ENCODE results near the gene LPA.
"Not testable (repeated sequence)": the region's sequence is repeated elsewhere in the genome, so short reads cannot be mapped to it uniquely, and the experiment has no call there.

The LPA gene

DNA sequence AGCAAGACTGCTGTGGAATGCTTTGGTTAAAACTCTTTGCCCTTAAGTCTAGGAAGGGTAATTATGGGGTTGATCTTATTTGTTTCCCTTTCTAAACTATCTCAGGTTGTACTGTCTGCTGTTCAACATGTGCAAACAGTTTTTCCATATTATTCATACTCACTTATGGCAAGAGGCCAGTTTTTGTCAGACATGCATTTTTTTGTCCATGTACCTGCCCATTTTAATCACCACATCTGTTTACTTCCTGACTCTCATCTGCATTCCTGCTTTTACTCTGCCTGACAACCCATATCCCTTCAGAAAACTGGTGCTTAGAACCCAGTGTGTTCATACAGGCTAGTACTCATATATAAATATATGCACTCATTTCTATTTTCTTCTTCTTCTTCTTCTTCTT is 80.3 kb downstream of the LPA start:
- Histone ChIP-seq H3K27me3 (no peaks in the 10 kb centered on the region), H4K20me1 (no peaks in the 10 kb centered on the region), H3K4me2 (no peak overlapping the region), H3K4me1 (peaks cover 0 to 8% (median 0%) of the 10 kb centered on the region in 10 experiments; a peak in 4 of 20 replicates), H3K4me3 (no peak overlapping the region), H3K9ac (no peak overlapping the region), H3K9me3 (replicated peaks in 1 of 11) (peaks cover 0 to 25% (median 6%) of the 10 kb centered on the region in 11 experiments; a peak in 12 of 22 replicates), H3K27ac (no peak overlapping the region), H3K36me3 (no peaks in the 10 kb centered on the region)
- TF ChIP-seq Cebpa-rat (IDR thresholded peaks at IDR 0.05): no peak

DNA sequence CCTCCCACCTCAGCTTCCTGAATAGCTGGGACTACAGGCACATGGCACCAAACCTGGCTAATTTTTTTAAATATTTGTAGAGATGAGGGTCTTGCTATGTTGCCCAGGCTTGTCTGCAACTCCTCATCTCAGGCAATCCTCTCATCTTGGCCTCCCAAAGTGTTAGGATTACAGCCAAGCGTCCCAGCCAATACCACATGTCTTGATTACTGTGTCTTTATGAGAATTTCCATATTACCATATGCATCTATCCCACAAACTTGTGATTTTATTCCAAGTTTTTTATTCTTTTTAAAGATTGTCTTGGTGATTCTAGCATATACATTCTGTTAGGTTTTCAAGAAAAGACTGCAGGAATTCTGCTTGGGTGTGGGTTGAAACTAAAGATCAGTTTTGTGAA is 82.7 kb downstream of the LPA start:
- peaks cover 0 to 8% (median 0%) of the 10 kb centered on the region in 10 experiments; a peak in 4 of 20 replicates for H3K4me1 ChIP-seq
- TF ChIP-seq Cebpa-rat (IDR thresholded peaks at IDR 0.05): no peak
- peaks cover 0 to 25% (median 6%) of the 10 kb centered on the region in 11 experiments; a peak in 12 of 22 replicates for H3K9me3 ChIP-seq (replicated peaks in 1 of 11)
- no peaks in the 10 kb centered on the region for H4K20me1 ChIP-seq
- no peaks in the 10 kb centered on the region for H3K27me3 ChIP-seq
- H3K36me3 ChIP-seq: no peaks in the 10 kb centered on the region
- H3K4me2 ChIP-seq: no peak overlapping the region
- no peak overlapping the region for H3K9ac ChIP-seq
- H3K27ac ChIP-seq: no peak overlapping the region
- no peak overlapping the region for H3K4me3 ChIP-seq

DNA sequence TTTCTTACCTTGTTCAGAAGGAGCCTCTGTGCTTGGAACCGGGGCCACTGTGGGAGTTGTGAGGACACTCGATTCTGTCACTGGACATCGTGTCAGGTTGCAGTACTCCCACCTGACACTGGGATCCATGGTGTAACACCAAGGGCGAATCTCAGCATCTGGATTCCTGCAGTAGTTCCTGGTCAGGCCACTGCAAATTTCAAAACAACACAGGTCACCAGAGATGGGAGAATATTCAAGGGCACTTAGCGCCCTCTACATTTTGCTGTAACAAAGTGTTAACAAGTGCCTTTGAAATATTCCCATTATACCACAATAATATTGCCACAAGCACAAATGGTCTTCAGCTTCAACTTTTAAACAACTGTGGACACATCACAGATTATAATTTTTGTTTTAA is 85.6 kb downstream of the LPA start:
- H4K20me1 ChIP-seq, H3K27ac ChIP-seq, H3K9ac ChIP-seq, H3K4me2 ChIP-seq, H3K4me3 ChIP-seq, H3K4me1 ChIP-seq, H3K36me3 ChIP-seq, H3K27me3 ChIP-seq: not testable (repeated sequence)
- peaks cover 0 to 27% (median 15%) of the 10 kb centered on the region in 11 experiments; a peak in 14 of 22 replicates for H3K9me3 ChIP-seq (replicated peaks in 1 of 11)

DNA sequence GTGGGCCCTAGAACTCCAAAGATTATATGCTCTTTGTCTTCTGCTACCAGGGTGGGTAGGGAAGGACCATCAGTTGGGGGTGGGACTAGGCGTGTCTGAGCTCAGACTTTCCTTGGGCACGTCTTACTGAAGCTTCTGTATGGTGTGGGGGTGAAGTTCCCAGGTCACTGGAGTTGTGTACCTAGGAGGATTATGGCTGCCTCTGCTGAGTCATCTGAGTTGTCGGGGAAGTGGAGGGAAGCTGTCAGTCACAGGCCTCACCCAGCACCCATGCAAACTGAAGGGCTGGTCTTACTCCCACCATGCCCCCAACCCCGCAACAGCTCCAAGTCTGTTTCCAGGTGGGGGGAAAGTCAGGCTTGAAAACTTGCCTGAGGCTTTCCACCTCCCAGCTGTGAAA is 90.1 kb downstream of the LPA start:
- Histone ChIP-seq H3K36me3 (no peaks in the 10 kb centered on the region), H3K4me1 (no peaks in the 10 kb centered on the region), H3K4me2 (no peak overlapping the region), H3K4me3 (no peak overlapping the region), H3K9ac (no peak overlapping the region), H4K20me1 (no peaks in the 10 kb centered on the region), H3K27ac (no peak overlapping the region), H3K27me3 (no peaks in the 10 kb centered on the region), H3K9me3 (replicated peaks in 1 of 11) (peaks cover 0 to 17% (median 10%) of the 10 kb centered on the region in 11 experiments; a peak in 6 of 22 replicates)
- TF ChIP-seq Cebpa-rat (IDR thresholded peaks at IDR 0.05): no peak

DNA sequence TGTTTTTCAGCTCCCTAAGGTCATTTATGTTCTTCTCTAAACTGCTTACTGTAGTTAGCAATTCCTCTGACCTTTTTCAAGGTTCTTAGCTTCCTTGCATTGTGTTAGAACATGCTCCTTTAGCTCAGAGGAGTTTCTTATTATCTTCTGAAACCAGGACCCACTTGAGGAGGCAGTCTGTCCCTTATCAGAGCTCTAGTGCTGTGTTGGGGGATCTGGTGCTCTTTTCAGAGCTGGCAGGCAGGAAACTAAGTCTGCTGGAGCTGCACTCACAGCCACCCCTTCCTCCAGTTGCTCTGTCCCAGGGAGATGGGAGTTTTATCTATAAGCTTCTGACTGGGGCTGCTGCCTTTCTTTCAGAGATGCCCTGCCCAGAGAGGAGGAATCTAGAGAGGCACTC is 92.9 kb downstream of the LPA start:
- peaks cover 0 to 17% (median 10%) of the 10 kb centered on the region in 11 experiments; a peak in 6 of 22 replicates for H3K9me3 ChIP-seq (replicated peaks in 1 of 11)
- H3K9ac ChIP-seq, H3K4me2 ChIP-seq, H4K20me1 ChIP-seq, H3K4me1 ChIP-seq, H3K27me3 ChIP-seq, H3K36me3 ChIP-seq, H3K4me3 ChIP-seq, H3K27ac ChIP-seq: not testable (repeated sequence)

DNA sequence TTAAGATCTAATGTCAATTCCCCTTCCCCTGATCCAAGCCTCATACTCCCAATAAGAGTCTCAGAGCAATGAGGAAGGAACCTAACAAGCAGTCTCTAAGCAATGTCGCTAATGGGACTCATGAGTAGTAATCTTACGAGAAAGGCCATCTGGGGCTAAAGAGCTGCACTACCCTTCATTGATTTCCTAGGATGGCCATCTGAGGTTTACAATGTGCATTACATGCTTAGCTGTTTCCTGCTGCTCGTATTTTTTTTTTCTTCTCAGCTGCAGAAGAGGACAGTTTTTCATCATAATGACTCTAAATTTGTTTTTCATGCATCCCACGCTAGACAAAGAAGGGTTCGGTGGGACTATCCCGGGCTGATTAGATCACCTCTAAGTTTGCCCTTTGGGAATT is 119.3 kb downstream of the LPA start:
- no peaks in the 10 kb centered on the region for H3K4me1 ChIP-seq
- no peak overlapping the region for H3K4me2 ChIP-seq
- no peak overlapping the region for H3K4me3 ChIP-seq
- H4K20me1 ChIP-seq: no peaks in the 10 kb centered on the region
- no peak overlapping the region for H3K27ac ChIP-seq
- H3K9ac ChIP-seq: no peak overlapping the region
- H3K36me3 ChIP-seq: no peaks in the 10 kb centered on the region
- no peaks in the 10 kb centered on the region for H3K27me3 ChIP-seq
- no peaks in the 10 kb centered on the region; a peak in 1 of 22 replicates for H3K9me3 ChIP-seq (replicated peaks in 1 of 11)
- no peak for TF ChIP-seq Cebpa-rat (IDR thresholded peaks at IDR 0.05)

DNA sequence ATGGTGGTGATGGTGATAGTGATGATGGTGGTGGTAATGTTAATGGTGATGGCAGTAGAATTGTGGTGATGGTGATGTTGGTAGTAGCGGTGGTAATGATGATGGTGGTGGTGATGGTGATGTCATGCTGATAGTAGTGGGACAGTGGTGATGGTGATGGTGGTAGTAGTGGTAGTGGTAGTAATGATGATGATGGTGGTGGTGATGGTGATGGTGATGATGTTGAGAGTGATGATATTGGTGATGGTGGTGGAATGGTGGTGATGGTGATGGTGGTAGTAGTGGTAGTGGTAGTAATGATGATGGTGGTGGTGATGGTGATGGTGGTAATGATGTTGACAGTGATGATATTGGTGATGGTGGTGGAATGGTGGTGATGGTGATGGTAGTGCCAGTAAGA is 128.8 kb downstream of the LPA start:
- H3K27ac ChIP-seq: no peak overlapping the region
- no peak overlapping the region for H3K4me2 ChIP-seq
- H3K9me3 ChIP-seq (replicated peaks in 1 of 11): peaks cover 0 to 2% (median under 1%) of the 10 kb centered on the region in 11 experiments; a peak in 3 of 22 replicates
- no peaks in the 10 kb centered on the region for H4K20me1 ChIP-seq
- no peaks in the 10 kb centered on the region for H3K36me3 ChIP-seq
- H3K9ac ChIP-seq: no peak overlapping the region
- no peak for TF ChIP-seq Cebpa-rat (IDR thresholded peaks at IDR 0.05)
- no peak overlapping the region for H3K4me3 ChIP-seq
- no peaks in the 10 kb centered on the region for H3K4me1 ChIP-seq
- no peaks in the 10 kb centered on the region for H3K27me3 ChIP-seq

DNA sequence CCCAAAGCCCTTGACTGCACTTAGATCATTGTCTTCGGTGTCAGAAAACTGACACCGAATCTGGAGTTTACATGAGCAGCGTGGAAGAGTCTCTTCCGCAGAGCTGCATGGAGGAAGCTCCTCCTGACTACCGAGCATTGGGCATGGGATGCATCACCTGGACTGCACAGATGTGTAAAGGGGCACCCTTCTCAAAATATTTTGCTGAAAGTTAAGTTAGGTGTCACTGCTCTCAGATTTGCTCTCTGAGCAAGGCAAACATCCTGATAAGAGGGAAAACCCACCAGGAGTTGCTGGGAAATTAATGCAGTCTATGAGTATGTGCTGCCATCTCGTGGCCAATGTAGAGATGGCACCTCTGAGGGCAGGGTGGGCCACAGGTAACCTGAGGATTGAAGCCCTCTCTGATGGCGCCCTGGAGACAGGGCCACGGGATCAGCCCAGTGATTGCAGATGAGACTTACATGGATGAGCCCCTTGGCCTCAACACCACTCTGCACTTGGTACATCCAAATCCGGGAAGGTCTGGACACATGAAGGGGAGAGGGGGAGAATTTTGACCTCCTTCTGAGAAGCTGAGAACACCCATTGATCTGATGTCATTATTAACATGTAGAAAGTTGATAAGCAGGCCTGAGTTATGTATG is 129.9 kb downstream of the LPA start:
- Histone ChIP-seq H3K36me3 (no peaks in the 10 kb centered on the region), H3K4me1 (no peaks in the 10 kb centered on the region), H3K27me3 (no peaks in the 10 kb centered on the region), H3K27ac (no peak overlapping the region), H3K9ac (no peak overlapping the region), H4K20me1 (no peaks in the 10 kb centered on the region), H3K9me3 (replicated peaks in 1 of 11) (peaks cover 7 to 13% (median 11%) of the 10 kb centered on the region in 11 experiments; a peak in 20 of 22 replicates), H3K4me2 (no peak overlapping the region), H3K4me3 (no peak overlapping the region)
- no peak for TF ChIP-seq Cebpa-rat (IDR thresholded peaks at IDR 0.05)

DNA sequence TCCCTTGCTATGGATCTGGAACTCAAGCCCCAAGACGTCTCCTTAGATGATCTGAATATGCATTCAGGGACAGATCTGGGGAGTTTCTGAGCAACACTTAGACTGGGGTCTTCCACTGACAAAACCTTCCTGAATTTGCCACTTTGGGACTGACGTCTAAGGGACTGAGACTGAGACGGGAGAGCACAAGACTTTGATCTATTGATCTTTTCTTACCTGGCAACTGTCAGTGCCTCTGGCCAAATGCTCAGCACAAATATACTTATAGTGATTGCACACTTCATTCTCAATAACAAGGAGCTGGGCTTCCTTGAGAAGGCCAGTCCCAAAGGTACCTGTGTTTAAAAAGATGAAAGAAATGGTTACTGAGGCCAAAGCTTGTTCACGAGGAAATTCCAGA is 131.8 kb downstream of the LPA start:
- H3K9ac ChIP-seq: no peak overlapping the region
- H3K27ac ChIP-seq: no peak overlapping the region
- H4K20me1 ChIP-seq: no peaks in the 10 kb centered on the region
- H3K4me3 ChIP-seq: no peak overlapping the region
- no peaks in the 10 kb centered on the region for H3K4me1 ChIP-seq
- H3K4me2 ChIP-seq: no peak overlapping the region
- TF ChIP-seq Cebpa-rat (IDR thresholded peaks at IDR 0.05): no peak
- peaks cover 8 to 24% (median 19%) of the 10 kb centered on the region in 11 experiments; a peak in 20 of 22 replicates for H3K9me3 ChIP-seq (replicated peaks in 1 of 11)
- no peaks in the 10 kb centered on the region for H3K36me3 ChIP-seq
- H3K27me3 ChIP-seq: no peaks in the 10 kb centered on the region

DNA sequence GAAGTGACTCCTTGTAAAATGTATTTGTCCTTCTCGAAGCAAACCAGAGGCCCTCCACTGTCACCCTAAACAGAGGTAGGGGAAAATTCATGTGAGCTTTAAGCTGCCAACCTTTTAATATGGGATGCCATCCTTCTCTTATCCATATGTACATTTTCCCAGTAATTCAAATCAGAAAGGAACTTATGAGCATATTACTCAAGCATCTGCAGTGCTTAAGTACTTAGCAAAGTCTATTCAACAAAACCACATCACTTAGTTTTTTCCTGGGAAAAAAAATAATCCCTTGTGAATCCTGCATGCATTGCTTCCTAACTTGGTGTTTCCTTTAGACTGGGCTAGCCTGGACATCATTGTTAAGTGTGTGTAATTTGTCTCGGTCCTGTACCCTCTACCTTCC is 132.2 kb downstream of the LPA start:
- no peaks in the 10 kb centered on the region for H3K27me3 ChIP-seq
- no peak overlapping the region for H3K4me2 ChIP-seq
- no peak overlapping the region for H3K9ac ChIP-seq
- no peaks in the 10 kb centered on the region for H4K20me1 ChIP-seq
- no peak for TF ChIP-seq Cebpa-rat (IDR thresholded peaks at IDR 0.05)
- H3K36me3 ChIP-seq: no peaks in the 10 kb centered on the region
- H3K27ac ChIP-seq: no peak overlapping the region
- H3K4me3 ChIP-seq: no peak overlapping the region
- no peaks in the 10 kb centered on the region for H3K4me1 ChIP-seq
- H3K9me3 ChIP-seq (replicated peaks in 1 of 11): peaks cover 8 to 24% (median 19%) of the 10 kb centered on the region in 11 experiments; a peak in 20 of 22 replicates

DNA sequence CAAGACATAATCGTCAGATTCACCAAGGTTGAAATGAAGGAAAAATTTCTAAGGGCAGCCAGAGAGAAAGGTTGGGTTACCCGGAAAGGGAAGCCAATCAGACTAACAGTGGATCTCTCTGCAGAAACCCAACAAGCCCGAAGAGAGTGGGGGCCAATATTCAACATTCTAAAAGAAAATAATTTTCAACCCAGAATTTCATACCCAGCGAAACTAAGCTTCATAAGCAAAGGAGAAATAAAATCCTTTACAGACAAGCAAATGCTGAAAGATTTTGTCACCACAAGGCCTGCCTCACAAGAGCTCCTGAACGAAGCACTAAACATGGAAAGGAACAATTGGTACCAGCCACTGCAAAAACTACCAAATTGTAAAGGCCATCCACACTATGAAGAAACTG is 134.6 kb downstream of the LPA start:
- H3K4me1 ChIP-seq, H3K36me3 ChIP-seq, H3K4me2 ChIP-seq, H3K9ac ChIP-seq, H3K27ac ChIP-seq, H4K20me1 ChIP-seq, H3K4me3 ChIP-seq, H3K27me3 ChIP-seq: not testable (repeated sequence)
- H3K9me3 ChIP-seq (replicated peaks in 1 of 11): peaks cover 8 to 24% (median 19%) of the 10 kb centered on the region in 11 experiments; a peak in 20 of 22 replicates
